PC-3 (cell line): Measurements from ENCODE around the gene EHD4. TPM values are rescaled to one million over a fixed set of nuclear protein-coding genes. Genes with fewer than 3 reads are reported as not detected.

ENCODE experiments used
- ATAC-seq: fragments of 200-7000 bp; cut with Tn5 transposase; 2 replicates; pipeline ENCODE4 v1.9.1; 2020; ENCODE audit warnings: mild to moderate bottlenecking, moderate library complexity
- BruUV-seq: library from RNA; stranded (reverse); fragments of 400-500 nt; replicated peaks from 2 replicates; lab custom pipeline; 2021; lab: Mats Ljungman, UMichigan
- CTCF ChIA-PET: fragments of 300-600 bp; sonication (Branson Sonifier 250); formaldehyde crosslinking; loops from one replicate; lab custom pipeline; 2022; ENCODE audit warnings: antibody characterized with exemption; lab: Charles Lee
- POLR2A ChIA-PET: fragments of 300-600 bp; sonication (Branson Sonifier 250); formaldehyde crosslinking; loops from one replicate; lab custom pipeline; 2022; ENCODE audit warnings: antibody characterized with exemption; ENCODE audit not compliant: unreplicated experiment; lab: Charles Lee
- DNase-seq: peaks from one replicate; pipeline ENCODE4 v3.0.0-alpha.2; 2015
- H2AFZ ChIP-seq: fragments of 300-600 bp; sonication (generic); 2 replicates; pipeline ENCODE4 v1.6.0; 2016; ENCODE audit warnings: antibody characterized with exemption, low read length
- H3F3A ChIP-seq: fragments of 300-600 bp; sonication (generic); one replicate; pipeline ENCODE4 v1.6.0; 2017; ENCODE audit warnings: antibody characterized with exemption, low read length, control low read depth, mild to moderate bottlenecking; ENCODE audit not compliant: unreplicated experiment
- H3K27ac ChIP-seq: fragments of 300-600 bp; sonication (generic); 2 replicates; pipeline ENCODE4 v1.5.1; 2016; ENCODE audit warnings: mild to moderate bottlenecking, low read length
- H3K27me3 ChIP-seq: fragments of 300-600 bp; sonication (generic); 2 replicates; pipeline ENCODE4 v1.6.1; 2016; ENCODE audit warnings: low read length, mixed read lengths
- H3K36me3 ChIP-seq: fragments of 300-600 bp; sonication (generic); 2 replicates; pipeline ENCODE4 v1.6.1; 2016; ENCODE audit warnings: low read depth, mixed run types, low read length, mixed read lengths
- H3K4me1 ChIP-seq: fragments of 300-600 bp; sonication (generic); 2 replicates; pipeline ENCODE4 v1.5.1; 2016; ENCODE audit warnings: low read length; ENCODE audit not compliant: insufficient read depth
- H3K4me2 ChIP-seq: fragments of 300-600 bp; sonication (generic); 2 replicates; pipeline ENCODE4 v1.6.0; 2016; ENCODE audit warnings: low read length
- H3K4me3 ChIP-seq: fragments of 300-600 bp; sonication (generic); 2 replicates; pipeline ENCODE4 v1.5.1; 2016; ENCODE audit warnings: mild to moderate bottlenecking, low read length, mixed read lengths
- H3K79me2 ChIP-seq: fragments of 300-600 bp; sonication (generic); 2 replicates; pipeline ENCODE4 v1.6.1; 2017; ENCODE audit warnings: low read length, mixed read lengths
- H3K9ac ChIP-seq: fragments of 300-600 bp; sonication (generic); 2 replicates; pipeline ENCODE4 v1.6.0; 2016; ENCODE audit warnings: mild to moderate bottlenecking, low read length
- H3K9me2 ChIP-seq: fragments of 300-600 bp; sonication (generic); replicated peaks from 2 replicates; pipeline ENCODE4 v1.6.1; 2016; ENCODE audit warnings: mixed run types, low read length, mixed read lengths
- H3K9me3 ChIP-seq: fragments of 300-600 bp; sonication (generic); 2 replicates; pipeline ENCODE4 v1.6.1; 2016; ENCODE audit warnings: low read length, mixed read lengths
- H4K20me1 ChIP-seq: fragments of 300-600 bp; sonication (generic); 2 replicates; pipeline ENCODE4 v1.6.1; 2016; ENCODE audit warnings: low read length, mixed read lengths
- CTCF ChIP-seq: fragments of 300-600 bp; sonication (generic); conservative IDR thresholded peaks from 2 replicates; pipeline ENCODE4 v1.5.1; 2017; ENCODE audit warnings: antibody characterized with exemption, low read depth, mild to moderate bottlenecking, low read length
- EZH2 ChIP-seq: fragments of 300-600 bp; sonication (generic); IDR thresholded peaks from one replicate; pipeline ENCODE4 v1.6.1; 2017; ENCODE audit warnings: antibody characterized with exemption, mild to moderate bottlenecking, low read length; ENCODE audit not compliant: unreplicated experiment
- EZH2phosphoT487 ChIP-seq: fragments of 300-600 bp; sonication (generic); IDR thresholded peaks from 2 replicates; pipeline ENCODE4 v1.6.1; 2018; ENCODE audit warnings: mild to moderate bottlenecking, antibody characterized with exemption, low read length, borderline replicate concordance
- intact Hi-C: fragments of 100-400 bp; cut with micrococcal nuclease; formaldehyde crosslinking; loops from 2 replicates; pipeline ENCODE4 v1.9.0; 2023
- total RNA-seq: library from RNA; depleted of rRNA; stranded (reverse); fragments of >200 nt; gene quantifications from 2 replicates; pipeline ENCODE4 v1.2.3, GENCODE V29; 2014

The EHD4 gene
- total RNA-seq, 1 experiment from 2014 or later, result 57.8 TPM

GRCh38 chr15:41913256-41913655, 59.1 kb downstream of the EHD4 start:
- Histone ChIP-seq H3K9me2 (no peaks in the 10 kb centered on the region), H3K4me2 (no peak overlapping the region), H3K9ac (no peak overlapping the region), H3K4me3 (no peak overlapping the region), H3K9me3 (no peaks in the 10 kb centered on the region), H3K79me2 (peaks cover 21% of the 10 kb centered on the region), H3K36me3 (peaks cover 40% of the 10 kb centered on the region), H3K4me1 (peaks cover 12% of the 10 kb centered on the region), H3F3A (no peaks in the 10 kb centered on the region), H3K27ac (no peak overlapping the region), H2AFZ (no peak overlapping the region), H3K27me3 (no peaks in the 10 kb centered on the region), H4K20me1 (no peaks in the 10 kb centered on the region)
- no peak for ATAC-seq
- no peak for DNase-seq
- TF ChIP-seq EZH2 (no peak), CTCF (no peak), EZH2phosphoT487 (no peak)
- intact Hi-C loops, result no loop called here
- ChIA-PET CTCF (no interaction called here), POLR2A (no interaction called here)
- no TSS peak for BruUV-seq

- Histone ChIP-seq H3K27ac (no peak overlapping the region), H4K20me1 (no peaks in the 10 kb centered on the region), H3K27me3 (no peaks in the 10 kb centered on the region), H3K9me3 (no peaks in the 10 kb centered on the region), H3K9me2 (no peaks in the 10 kb centered on the region), H3K4me1 (no peaks in the 10 kb centered on the region), H3K9ac (no peak overlapping the region), H3F3A (no peaks in the 10 kb centered on the region), H3K4me2 (no peak overlapping the region), H3K4me3 (no peak overlapping the region), H3K79me2 (peaks cover 21% of the 10 kb centered on the region), H2AFZ (no peak overlapping the region), H3K36me3 (peaks cover 51% of the 10 kb centered on the region)
- TF ChIP-seq CTCF (no peak), EZH2phosphoT487 (no peak), EZH2 (no peak)
- CTCF ChIA-PET, result no interaction called here
- POLR2A ChIA-PET, result no interaction called here
- intact Hi-C loops, result no loop called here
- BruUV-seq, result no TSS peak
- no peak for DNase-seq
- no peak for ATAC-seq
Measured at GRCh38 chr15:41911691-41912345, 60.5 kb downstream of the EHD4 start.

- peaks cover 42% of the 10 kb centered on the region for H3K36me3 ChIP-seq
- no peak overlapping the region for H3K27ac ChIP-seq
- H3K9me2 ChIP-seq, result no peaks in the 10 kb centered on the region
- POLR2A ChIA-PET, result interaction anchor here (0.6 kb wide), 1 partner anchor 596 kb away, joined by 4 read pairs; no protein-coding TSS in a partner anchor
- DNase-seq, result no peak
- H3K27me3 ChIP-seq, result no peaks in the 10 kb centered on the region
- intact Hi-C loops, result no loop called here
- no peak for TF ChIP-seq CTCF
- TF ChIP-seq EZH2phosphoT487, result no peak
- no peak for TF ChIP-seq EZH2
- no peak overlapping the region for H3K4me2 ChIP-seq
- peaks cover 3% of the 10 kb centered on the region; the same call in 1 of the 2 replicates for H3K79me2 ChIP-seq
- no peak overlapping the region for H2AFZ ChIP-seq
- ATAC-seq, result no peak
- H3K9me3 ChIP-seq, result no peaks in the 10 kb centered on the region
- H3K9ac ChIP-seq, result no peak overlapping the region
- no peaks in the 10 kb centered on the region for H3K4me1 ChIP-seq
- no peaks in the 10 kb centered on the region for H4K20me1 ChIP-seq
- no TSS peak for BruUV-seq
- CTCF ChIA-PET, result no interaction called here
- H3K4me3 ChIP-seq, result no peak overlapping the region
- no peaks in the 10 kb centered on the region for H3F3A ChIP-seq
Measured at GRCh38 chr15:41908736-41909461, 63.5 kb downstream of the EHD4 start.
